CD4-positive, alpha-beta T cell treated with Interleukin-15 for 4 hours (primary cell): ENCODE measurements around the gene NFIA.

Experiments
- DNase-seq: peaks from one replicate; pipeline ENCODE4 v3.0.0-alpha.2; 2020; ENCODE audit warnings: low spot score

The NFIA gene

GRCh38 chr1:61498342-61498741 is 416.0 kb downstream of the NFIA start:
- no peak for DNase-seq

- DNase-seq, result no peak
Observed at GRCh38 chr1:61501971-61502916, 419.9 kb downstream of the NFIA start.

GRCh38 chr1:61504305-61504704 is 421.9 kb downstream of the NFIA start:
- DNase-seq, result no peak

- no peak for DNase-seq
Observed at GRCh38 chr1:61504852-61505390, 422.6 kb downstream of the NFIA start.

GRCh38 chr1:61506236-61506635 is 423.9 kb downstream of the NFIA start:
- DNase-seq, result no peak

- no peak for DNase-seq
Observed at GRCh38 chr1:61506944-61507500, 424.7 kb downstream of the NFIA start.
